Measurements from ENCODE around the gene LHX4.

The LHX4 gene

DNA sequence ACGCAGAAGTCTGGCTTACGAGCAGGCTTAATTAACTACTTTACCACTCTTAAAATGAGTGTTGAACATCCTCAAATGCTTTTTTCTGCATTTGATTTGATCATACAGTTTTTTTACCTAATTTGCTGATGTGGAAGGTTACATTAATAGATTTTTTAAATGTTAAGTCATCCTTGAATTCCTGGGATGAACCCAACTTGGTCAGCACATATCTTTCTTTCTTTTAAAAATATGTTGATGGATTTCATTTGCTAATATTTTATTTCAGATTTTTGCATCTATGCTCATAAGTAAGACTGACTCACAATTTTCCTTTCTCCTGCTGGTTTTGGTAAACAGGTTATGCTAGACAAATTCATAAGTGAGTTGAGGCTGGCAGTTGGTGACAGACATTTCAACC lies 82.9 kb downstream of the LHX4 start:
- DNase-seq, result no peak

- no peak for DNase-seq
Measured at GRCh38 chr1:180327089-180327488, 97.0 kb downstream of the LHX4 start.
